ENCODE data around the gene SCD5.

GRCh38 chr4:82802911-82803310 is 4.3 kb upstream of the SCD5 start:
- TF ChIP-seq CTCF (IDR thresholded peaks at IDR 0.05) (no peak), POLR2A (IDR thresholded peaks at IDR 0.05) (no peak)
